Fibroblast of pulmonary artery (primary cell): ENCODE data around the gene DRAM2.
"Not testable (repeated sequence)": the region's sequence is repeated elsewhere in the genome, so short reads cannot be mapped to it uniquely, and the experiment has no call there.

ENCODE experiments used
- DNase-seq: peaks from one replicate; pipeline ENCODE4 v3.0.0-alpha.2; 2010; ENCODE audit warnings: low read depth
- H3K4me3 ChIP-seq: replicated peaks from 2 replicates; pipeline ENCODE4 v1.5.1; 2011; ENCODE audit warnings: low read depth, mild to moderate bottlenecking, control low read depth, low read length, moderate library complexity
- CTCF ChIP-seq: IDR thresholded peaks from 2 replicates; pipeline ENCODE4 v1.5.1; 2011; ENCODE audit warnings: mild to moderate bottlenecking, control low read depth, low read length, inconsistent platforms; ENCODE audit errors: missing control alignments

The DRAM2 gene

GRCh38 chr1:111084999-111085398, 54.9 kb downstream of the DRAM2 start:
- DNase-seq: no peak
- no peak overlapping the region for H3K4me3 ChIP-seq
- TF ChIP-seq CTCF: no peak

- DNase-seq: peak; percentile 69
- TF ChIP-seq CTCF: no peak
These were observed 57.3 kb downstream of the DRAM2 start for GRCh38 chr1:111082421-111083203.

GRCh38 chr1:111079329-111079728, 60.6 kb downstream of the DRAM2 start:
- DNase-seq, H3K4me3 ChIP-seq: not testable (repeated sequence)

More at GRCh38 chr1:111082421-111083203, 57.3 kb downstream of the DRAM2 start:
- H3K4me3 ChIP-seq: no peak overlapping the region

- not testable (repeated sequence) for DNase-seq, H3K4me3 ChIP-seq
These were observed 62.6 kb downstream of the DRAM2 start for GRCh38 chr1:111077312-111077711.
